Astrocyte (in vitro differentiated cells and primary cell): ENCODE data around the gene WDR43.

ENCODE experiments used
- CTCF ChIP-seq: IDR thresholded peaks from 2 replicates; pipeline ENCODE4 v1.5.1; 2011; ENCODE audit warnings: low read depth, mild to moderate bottlenecking, inconsistent platforms, low read length, moderate library complexity; ENCODE audit not compliant: insufficient read depth
- EZH2 ChIP-seq: IDR thresholded peaks from 2 replicates; pipeline ENCODE4 v1.6.1; 2012; ENCODE audit warnings: mild to moderate bottlenecking, low read length, inconsistent platforms; ENCODE audit not compliant: insufficient read depth

GRCh38 chr2:28991021-28991420, 96.6 kb downstream of the WDR43 start:
- TF ChIP-seq CTCF: no peak
- no peak for TF ChIP-seq EZH2
